PC-3 (cell line): ENCODE data around the gene RPL12. TPM values are rescaled to one million over a fixed set of nuclear protein-coding genes. Genes with fewer than 3 reads are reported as not detected.

Source experiments
- ATAC-seq: fragments of 200-7000 bp; cut with Tn5 transposase; 2 replicates; pipeline ENCODE4 v1.9.1; 2020; ENCODE audit warnings: mild to moderate bottlenecking, moderate library complexity
- BruUV-seq: library from RNA; stranded (reverse); fragments of 400-500 nt; replicated peaks from 2 replicates; lab custom pipeline; 2021; lab: Mats Ljungman, UMichigan
- CTCF ChIA-PET: fragments of 300-600 bp; sonication (Branson Sonifier 250); formaldehyde crosslinking; loops from one replicate; lab custom pipeline; 2022; ENCODE audit warnings: antibody characterized with exemption; lab: Charles Lee
- POLR2A ChIA-PET: fragments of 300-600 bp; sonication (Branson Sonifier 250); formaldehyde crosslinking; loops from one replicate; lab custom pipeline; 2022; ENCODE audit warnings: antibody characterized with exemption; ENCODE audit not compliant: unreplicated experiment; lab: Charles Lee
- DNase-seq: peaks from one replicate; pipeline ENCODE4 v3.0.0-alpha.2; 2015
- H2AFZ ChIP-seq: fragments of 300-600 bp; sonication (generic); 2 replicates; pipeline ENCODE4 v1.6.0; 2016; ENCODE audit warnings: antibody characterized with exemption, low read length
- H3F3A ChIP-seq: fragments of 300-600 bp; sonication (generic); one replicate; pipeline ENCODE4 v1.6.0; 2017; ENCODE audit warnings: antibody characterized with exemption, low read length, control low read depth, mild to moderate bottlenecking; ENCODE audit not compliant: unreplicated experiment
- H3K27ac ChIP-seq: fragments of 300-600 bp; sonication (generic); 2 replicates; pipeline ENCODE4 v1.5.1; 2016; ENCODE audit warnings: mild to moderate bottlenecking, low read length
- H3K27me3 ChIP-seq: fragments of 300-600 bp; sonication (generic); 2 replicates; pipeline ENCODE4 v1.6.1; 2016; ENCODE audit warnings: low read length, mixed read lengths
- H3K36me3 ChIP-seq: fragments of 300-600 bp; sonication (generic); 2 replicates; pipeline ENCODE4 v1.6.1; 2016; ENCODE audit warnings: low read depth, mixed run types, low read length, mixed read lengths
- H3K4me1 ChIP-seq: fragments of 300-600 bp; sonication (generic); 2 replicates; pipeline ENCODE4 v1.5.1; 2016; ENCODE audit warnings: low read length; ENCODE audit not compliant: insufficient read depth
- H3K4me2 ChIP-seq: fragments of 300-600 bp; sonication (generic); 2 replicates; pipeline ENCODE4 v1.6.0; 2016; ENCODE audit warnings: low read length
- H3K4me3 ChIP-seq: fragments of 300-600 bp; sonication (generic); 2 replicates; pipeline ENCODE4 v1.5.1; 2016; ENCODE audit warnings: mild to moderate bottlenecking, low read length, mixed read lengths
- H3K79me2 ChIP-seq: fragments of 300-600 bp; sonication (generic); 2 replicates; pipeline ENCODE4 v1.6.1; 2017; ENCODE audit warnings: low read length, mixed read lengths
- H3K9ac ChIP-seq: fragments of 300-600 bp; sonication (generic); 2 replicates; pipeline ENCODE4 v1.6.0; 2016; ENCODE audit warnings: mild to moderate bottlenecking, low read length
- H3K9me2 ChIP-seq: fragments of 300-600 bp; sonication (generic); replicated peaks from 2 replicates; pipeline ENCODE4 v1.6.1; 2016; ENCODE audit warnings: mixed run types, low read length, mixed read lengths
- H3K9me3 ChIP-seq: fragments of 300-600 bp; sonication (generic); 2 replicates; pipeline ENCODE4 v1.6.1; 2016; ENCODE audit warnings: low read length, mixed read lengths
- H4K20me1 ChIP-seq: fragments of 300-600 bp; sonication (generic); 2 replicates; pipeline ENCODE4 v1.6.1; 2016; ENCODE audit warnings: low read length, mixed read lengths
- CTCF ChIP-seq: fragments of 300-600 bp; sonication (generic); conservative IDR thresholded peaks from 2 replicates; pipeline ENCODE4 v1.5.1; 2017; ENCODE audit warnings: antibody characterized with exemption, low read depth, mild to moderate bottlenecking, low read length
- EZH2 ChIP-seq: fragments of 300-600 bp; sonication (generic); IDR thresholded peaks from one replicate; pipeline ENCODE4 v1.6.1; 2017; ENCODE audit warnings: antibody characterized with exemption, mild to moderate bottlenecking, low read length; ENCODE audit not compliant: unreplicated experiment
- EZH2phosphoT487 ChIP-seq: fragments of 300-600 bp; sonication (generic); IDR thresholded peaks from 2 replicates; pipeline ENCODE4 v1.6.1; 2018; ENCODE audit warnings: mild to moderate bottlenecking, antibody characterized with exemption, low read length, borderline replicate concordance
- intact Hi-C: fragments of 100-400 bp; cut with micrococcal nuclease; formaldehyde crosslinking; loops from 2 replicates; pipeline ENCODE4 v1.9.0; 2023
- total RNA-seq: library from RNA; depleted of rRNA; stranded (reverse); fragments of >200 nt; gene quantifications from 2 replicates; pipeline ENCODE4 v1.2.3, GENCODE V29; 2014

Gene RPL12
- total RNA-seq, 1 experiment from 2014 or later, result 1,417 TPM

- no peak overlapping the region for H3K9ac ChIP-seq
- no peak overlapping the region for H3K27ac ChIP-seq
- CTCF ChIA-PET, result no interaction called here
- H3K4me2 ChIP-seq, result no peak overlapping the region
- TF ChIP-seq EZH2 (no peak), EZH2phosphoT487 (no peak), CTCF (no peak)
- no peaks in the 10 kb centered on the region for H3K9me2 ChIP-seq
- DNase-seq (no peak), ATAC-seq (no peak)
- no peaks in the 10 kb centered on the region for H3F3A ChIP-seq
- BruUV-seq, result no TSS peak
- H3K4me1 ChIP-seq, result no peaks in the 10 kb centered on the region
- no peaks in the 10 kb centered on the region for H3K9me3 ChIP-seq
- intact Hi-C loops, result no loop called here
- POLR2A ChIA-PET, result no interaction called here
- no peaks in the 10 kb centered on the region for H4K20me1 ChIP-seq
- peaks cover 4% of the 10 kb centered on the region; the same call in 1 of the 2 replicates for H3K36me3 ChIP-seq
- no peak overlapping the region for H2AFZ ChIP-seq
- H3K4me3 ChIP-seq, result no peak overlapping the region
- no peaks in the 10 kb centered on the region for H3K27me3 ChIP-seq
- H3K79me2 ChIP-seq, result no peaks in the 10 kb centered on the region
Measured at GRCh38 chr9:127463911-127464310, 12.7 kb upstream of the RPL12 start.

GRCh38 chr9:127463382-127463781, 12.2 kb upstream of the RPL12 start:
- H3K9me2 ChIP-seq, result no peaks in the 10 kb centered on the region
- no peak overlapping the region for H3K27ac ChIP-seq
- no peak overlapping the region for H3K4me2 ChIP-seq
- ATAC-seq (no peak), DNase-seq (no peak)
- no peaks in the 10 kb centered on the region for H3F3A ChIP-seq
- H4K20me1 ChIP-seq, result no peaks in the 10 kb centered on the region
- BruUV-seq, result no TSS peak
- H3K9me3 ChIP-seq, result no peaks in the 10 kb centered on the region
- no peak overlapping the region for H2AFZ ChIP-seq
- H3K9ac ChIP-seq, result no peak overlapping the region
- peaks cover 4% of the 10 kb centered on the region; the same call in 1 of the 2 replicates for H3K36me3 ChIP-seq
- intact Hi-C loops, result no loop called here
- no peaks in the 10 kb centered on the region for H3K4me1 ChIP-seq
- no peaks in the 10 kb centered on the region for H3K27me3 ChIP-seq
- no peak overlapping the region for H3K4me3 ChIP-seq
- TF ChIP-seq EZH2 (no peak), EZH2phosphoT487 (no peak), CTCF (no peak)
- ChIA-PET POLR2A (no interaction called here), CTCF (no interaction called here)
- no peaks in the 10 kb centered on the region for H3K79me2 ChIP-seq

- BruUV-seq, result no TSS peak
- Histone ChIP-seq H3K4me3 (no peak overlapping the region), H3K27ac (no peak overlapping the region), H3K36me3 (peaks cover 4% of the 10 kb centered on the region; the same call in 1 of the 2 replicates), H3K9me2 (no peaks in the 10 kb centered on the region), H3K9ac (no peak overlapping the region), H4K20me1 (no peaks in the 10 kb centered on the region), H3K4me2 (no peak overlapping the region), H3K4me1 (peaks cover 10% of the 10 kb centered on the region), H3K9me3 (no peaks in the 10 kb centered on the region), H3K27me3 (no peaks in the 10 kb centered on the region), H3K79me2 (no peaks in the 10 kb centered on the region), H3F3A (no peaks in the 10 kb centered on the region), H2AFZ (no peak overlapping the region)
- no peak for ATAC-seq
- intact Hi-C loops, result no loop called here
- CTCF ChIA-PET, result no interaction called here
- no peak for DNase-seq
- POLR2A ChIA-PET, result no interaction called here
- TF ChIP-seq EZH2 (no peak), CTCF (no peak), EZH2phosphoT487 (no peak)
Measured at GRCh38 chr9:127458921-127459320, 7.7 kb upstream of the RPL12 start.
